ENCODE results near the gene TRIM36.
A peak's percentile ranks its signal among the peaks of the same experiment; 100 is the strongest.

The TRIM36 gene

GRCh38 chr5:115165790-115166189 is 3.9 kb downstream of the TRIM36 start:
- DNase-seq: no peak

- no peak for DNase-seq
Observed at GRCh38 chr5:115160975-115161475, 8.7 kb downstream of the TRIM36 start.

- DNase-seq: no peak
Observed at GRCh38 chr5:115151208-115151805, 18.4 kb downstream of the TRIM36 start.

- DNase-seq: no peak
Observed at GRCh38 chr5:115150512-115150911, 19.2 kb downstream of the TRIM36 start.

- no peak for DNase-seq
Observed at GRCh38 chr5:115147052-115147451, 22.7 kb downstream of the TRIM36 start.

- no peak for DNase-seq
Observed at GRCh38 chr5:115136294-115136693, 33.4 kb downstream of the TRIM36 start.

GRCh38 chr5:115132465-115132864 is 37.2 kb downstream of the TRIM36 start:
- DNase-seq: no peak

- DNase-seq: no peak
Observed at GRCh38 chr5:115126303-115126702, 43.4 kb downstream of the TRIM36 start.

GRCh38 chr5:115124741-115125140 is 45.0 kb downstream of the TRIM36 start:
- peak in 1 of 3 experiments; percentile 20 for DNase-seq

GRCh38 chr5:115116001-115116400 is 53.7 kb downstream of the TRIM36 start:
- peak in 1 of 3 experiments; percentile 1 for DNase-seq

GRCh38 chr5:115109840-115110239 is 59.9 kb downstream of the TRIM36 start:
- DNase-seq: no peak

- no peak for DNase-seq
Observed at GRCh38 chr5:115109356-115109755, 60.4 kb downstream of the TRIM36 start.

GRCh38 chr5:115100319-115100955 is 69.3 kb downstream of the TRIM36 start:
- no peak for DNase-seq

- DNase-seq: peak; percentile 24 to 42 (median 29)
Observed at GRCh38 chr5:115098041-115098702, 71.5 kb downstream of the TRIM36 start.

GRCh38 chr5:115097236-115097635 is 72.5 kb downstream of the TRIM36 start:
- DNase-seq: no peak

GRCh38 chr5:115096034-115096769 is 73.5 kb downstream of the TRIM36 start:
- DNase-seq: no peak

- DNase-seq: no peak
Observed at GRCh38 chr5:115087951-115088350, 81.8 kb downstream of the TRIM36 start.

- no peak for DNase-seq
Observed at GRCh38 chr5:115086473-115086872, 83.2 kb downstream of the TRIM36 start.

GRCh38 chr5:115084246-115084793 is 85.4 kb downstream of the TRIM36 start:
- no peak for DNase-seq

GRCh38 chr5:115079924-115080623 is 89.6 kb downstream of the TRIM36 start:
- DNase-seq: peak in 2 of 3 experiments; percentile 1 to 61
